ENCODE data around the gene SLC5A2.

SLC5A2 gene

GRCh38 chr16:31493506-31494125 is 10.7 kb downstream of the SLC5A2 start:
- no peak overlapping the region for H3K4me2 ChIP-seq (ENCODE audit: low read length)
- no peaks in the 10 kb centered on the region for H3K36me3 ChIP-seq (ENCODE audit: control insufficient read depth, insufficient read depth, low read length)
- H3K23ac ChIP-seq (ENCODE audit: low read length) = no peak overlapping the region

GRCh38 chr16:31496670-31497069 is 13.7 kb downstream of the SLC5A2 start:
- WGBS (ENCODE audit: extremely low coverage, insufficient coverage, low lambda C conversion rate) = no CpG with 5 or more reads among the region's 10 CpGs
- Histone ChIP-seq H2BK5ac (ENCODE audit: low read length) (no peak overlapping the region), H4K5ac (ENCODE audit: low read length) (no peak overlapping the region), H3K4ac (ENCODE audit: low read depth, low read length) (no peak overlapping the region), H3K27ac (ENCODE audit: low read depth, low read length) (no peak overlapping the region), H3K9ac (ENCODE audit: low read length) (no peak overlapping the region), H3K4me2 (ENCODE audit: low read length) (no peak overlapping the region), H3K18ac (ENCODE audit: low read length) (no peak overlapping the region), H4K8ac (ENCODE audit: low read depth, low read length) (no peak overlapping the region), H3K4me1 (ENCODE audit: control insufficient read depth, low read depth, low read length) (no peaks in the 10 kb centered on the region), H2AK5ac (ENCODE audit: low read length) (no peak overlapping the region), H3K79me1 (ENCODE audit: low read length) (no peaks in the 10 kb centered on the region), H3K79me2 (ENCODE audit: control insufficient read depth, insufficient read depth, low read length) (no peaks in the 10 kb centered on the region), H3K23ac (ENCODE audit: low read length) (no peak overlapping the region), H3K36me3 (ENCODE audit: control insufficient read depth, insufficient read depth, low read length) (no peaks in the 10 kb centered on the region), H2BK120ac (ENCODE audit: low read depth, low read length) (no peak overlapping the region), H3K56ac (ENCODE audit: low read length) (no peak overlapping the region), H2BK15ac (replicated peaks; ENCODE audit: low read depth) (no peak overlapping the region), H3K4me3 (ENCODE audit: low read length) (no peak overlapping the region), H3K27me3 (ENCODE audit: insufficient read depth, low read length, poor library complexity) (no peaks in the 10 kb centered on the region)
- no peak for DNase-seq

More at GRCh38 chr16:31493506-31494125, 10.7 kb downstream of the SLC5A2 start:
- Histone ChIP-seq H3K27me3 (ENCODE audit: insufficient read depth, low read length, poor library complexity) (no peaks in the 10 kb centered on the region), H3K79me2 (ENCODE audit: control insufficient read depth, insufficient read depth, low read length) (no peaks in the 10 kb centered on the region), H3K4me1 (ENCODE audit: control insufficient read depth, low read depth, low read length) (no peaks in the 10 kb centered on the region), H3K9ac (ENCODE audit: low read length) (no peak overlapping the region), H4K8ac (ENCODE audit: low read depth, low read length) (no peak overlapping the region), H3K56ac (ENCODE audit: low read length) (no peak overlapping the region), H2BK5ac (ENCODE audit: low read length) (no peak overlapping the region), H3K4ac (ENCODE audit: low read depth, low read length) (no peak overlapping the region), H2BK120ac (ENCODE audit: low read depth, low read length) (no peak overlapping the region), H3K4me3 (ENCODE audit: low read length) (no peak overlapping the region), H3K18ac (ENCODE audit: low read length) (no peak overlapping the region), H3K79me1 (ENCODE audit: low read length) (no peaks in the 10 kb centered on the region), H2BK15ac (replicated peaks; ENCODE audit: low read depth) (no peak overlapping the region), H4K5ac (ENCODE audit: low read length) (no peak overlapping the region), H3K27ac (ENCODE audit: low read depth, low read length) (no peak overlapping the region), H2AK5ac (ENCODE audit: low read length) (no peak overlapping the region)
- no CpG with 5 or more reads among the region's 18 CpGs for WGBS (ENCODE audit: extremely low coverage, insufficient coverage, low lambda C conversion rate)
- DNase-seq = no peak

- Histone ChIP-seq H2AK5ac (ENCODE audit: low read length) (no peak overlapping the region), H2BK5ac (ENCODE audit: low read length) (no peak overlapping the region), H3K4me3 (ENCODE audit: low read length) (no peak overlapping the region), H3K56ac (ENCODE audit: low read length) (no peak overlapping the region), H3K23ac (ENCODE audit: low read length) (no peak overlapping the region), H3K18ac (ENCODE audit: low read length) (no peak overlapping the region), H4K5ac (ENCODE audit: low read length) (no peak overlapping the region), H3K27me3 (ENCODE audit: insufficient read depth, low read length, poor library complexity) (no peaks in the 10 kb centered on the region), H3K79me2 (ENCODE audit: control insufficient read depth, insufficient read depth, low read length) (no peaks in the 10 kb centered on the region), H3K9ac (ENCODE audit: low read length) (no peak overlapping the region), H3K79me1 (ENCODE audit: low read length) (no peaks in the 10 kb centered on the region), H3K36me3 (ENCODE audit: control insufficient read depth, insufficient read depth, low read length) (no peaks in the 10 kb centered on the region), H2BK120ac (ENCODE audit: low read depth, low read length) (no peak overlapping the region), H3K27ac (ENCODE audit: low read depth, low read length) (no peak overlapping the region), H2BK15ac (replicated peaks; ENCODE audit: low read depth) (no peak overlapping the region), H3K4me2 (ENCODE audit: low read length) (no peak overlapping the region), H3K4me1 (ENCODE audit: control insufficient read depth, low read depth, low read length) (no peaks in the 10 kb centered on the region), H3K4ac (ENCODE audit: low read depth, low read length) (no peak overlapping the region), H4K8ac (ENCODE audit: low read depth, low read length) (no peak overlapping the region)
- no peak for DNase-seq
- WGBS (ENCODE audit: extremely low coverage, insufficient coverage, low lambda C conversion rate) = no CpG with 5 or more reads among the region's 8 CpGs
Observed at GRCh38 chr16:31498493-31498892, 15.6 kb downstream of the SLC5A2 start.

- H3K27me3 ChIP-seq (ENCODE audit: insufficient read depth, low read length, poor library complexity) = no peaks in the 10 kb centered on the region
- H3K79me2 ChIP-seq (ENCODE audit: control insufficient read depth, insufficient read depth, low read length) = no peaks in the 10 kb centered on the region
- DNase-seq = no peak
- H3K4ac ChIP-seq (ENCODE audit: low read depth, low read length) = no peak overlapping the region
- H2BK15ac ChIP-seq (replicated peaks; ENCODE audit: low read depth) = no peak overlapping the region
- no peak overlapping the region for H3K56ac ChIP-seq (ENCODE audit: low read length)
- H3K79me1 ChIP-seq (ENCODE audit: low read length) = no peaks in the 10 kb centered on the region
- no peak overlapping the region for H3K4me2 ChIP-seq (ENCODE audit: low read length)
- no CpG with 5 or more reads among the region's 8 CpGs for WGBS (ENCODE audit: extremely low coverage, insufficient coverage, low lambda C conversion rate)
- H3K27ac ChIP-seq (ENCODE audit: low read depth, low read length) = no peak overlapping the region
- no peak overlapping the region for H4K5ac ChIP-seq (ENCODE audit: low read length)
- H3K18ac ChIP-seq (ENCODE audit: low read length) = no peak overlapping the region
- H2BK5ac ChIP-seq (ENCODE audit: low read length) = no peak overlapping the region
- H3K23ac ChIP-seq (ENCODE audit: low read length) = no peak overlapping the region
- no peaks in the 10 kb centered on the region for H3K36me3 ChIP-seq (ENCODE audit: control insufficient read depth, insufficient read depth, low read length)
- H2BK120ac ChIP-seq (ENCODE audit: low read depth, low read length) = no peak overlapping the region
- no peak overlapping the region for H3K9ac ChIP-seq (ENCODE audit: low read length)
- no peak overlapping the region for H2AK5ac ChIP-seq (ENCODE audit: low read length)
- no peak overlapping the region for H4K8ac ChIP-seq (ENCODE audit: low read depth, low read length)
- no peak overlapping the region for H3K4me3 ChIP-seq (ENCODE audit: low read length)
- H3K4me1 ChIP-seq (ENCODE audit: control insufficient read depth, low read depth, low read length) = no peaks in the 10 kb centered on the region
Observed at GRCh38 chr16:31499928-31500327, 17.0 kb downstream of the SLC5A2 start.

GRCh38 chr16:31501226-31501965 is 18.5 kb downstream of the SLC5A2 start:
- Histone ChIP-seq H3K56ac (ENCODE audit: low read length) (no peak overlapping the region), H3K36me3 (ENCODE audit: control insufficient read depth, insufficient read depth, low read length) (no peaks in the 10 kb centered on the region), H3K27ac (ENCODE audit: low read depth, low read length) (no peak overlapping the region), H3K4me1 (ENCODE audit: control insufficient read depth, low read depth, low read length) (no peaks in the 10 kb centered on the region), H3K4me2 (ENCODE audit: low read length) (no peak overlapping the region), H2AK5ac (ENCODE audit: low read length) (no peak overlapping the region), H2BK15ac (replicated peaks; ENCODE audit: low read depth) (no peak overlapping the region), H3K79me1 (ENCODE audit: low read length) (no peaks in the 10 kb centered on the region), H4K5ac (ENCODE audit: low read length) (no peak overlapping the region), H3K23ac (ENCODE audit: low read length) (no peak overlapping the region), H3K27me3 (ENCODE audit: insufficient read depth, low read length, poor library complexity) (no peaks in the 10 kb centered on the region), H3K79me2 (ENCODE audit: control insufficient read depth, insufficient read depth, low read length) (no peaks in the 10 kb centered on the region), H4K8ac (ENCODE audit: low read depth, low read length) (no peak overlapping the region), H2BK120ac (ENCODE audit: low read depth, low read length) (no peak overlapping the region), H3K9ac (ENCODE audit: low read length) (no peak overlapping the region), H2BK5ac (ENCODE audit: low read length) (no peak overlapping the region), H3K18ac (ENCODE audit: low read length) (no peak overlapping the region), H3K4me3 (ENCODE audit: low read length) (no peak overlapping the region), H3K4ac (ENCODE audit: low read depth, low read length) (no peak overlapping the region)
- WGBS (ENCODE audit: extremely low coverage, insufficient coverage, low lambda C conversion rate) = no CpG with 5 or more reads among the region's 3 CpGs
- no peak for DNase-seq
